ENCODE measurements around the gene PYROXD2. TPM values are rescaled to one million over a fixed set of nuclear protein-coding genes. Genes with fewer than 3 reads are reported as not detected.

The PYROXD2 gene
- total and polyA plus RNA-seq, 7 experiments from 2014 or later, result 5.6 to 37.1 (median 19.8) TPM

DNA sequence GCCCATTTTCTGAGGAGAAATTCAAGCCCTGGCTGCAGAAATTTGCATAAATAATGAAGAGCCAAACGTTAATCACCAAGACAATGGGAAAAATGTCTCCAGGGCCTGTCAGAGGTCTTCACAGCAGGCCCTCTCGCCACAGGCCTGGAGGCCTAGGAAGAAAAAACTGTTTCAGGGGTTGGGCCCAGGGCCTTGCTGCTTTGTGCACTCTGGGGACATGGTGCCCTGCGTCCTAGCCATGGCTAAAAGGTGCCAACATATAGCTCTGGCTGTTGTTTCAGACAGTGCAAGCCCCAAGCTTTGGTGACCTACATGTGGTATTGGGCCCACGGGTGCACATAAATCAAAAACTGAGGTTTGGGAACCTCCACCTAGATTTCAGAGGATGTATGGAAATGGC is 23.7 kb upstream of the PYROXD2 start:
- Mint-ChIP-seq H3K4me1 (peaks cover 9 to 39% (median 32%) of the 10 kb centered on the region in 7 donors), H3K27ac (peak overlapping the region in 1 of 9 donors; percentile 31)

DNA sequence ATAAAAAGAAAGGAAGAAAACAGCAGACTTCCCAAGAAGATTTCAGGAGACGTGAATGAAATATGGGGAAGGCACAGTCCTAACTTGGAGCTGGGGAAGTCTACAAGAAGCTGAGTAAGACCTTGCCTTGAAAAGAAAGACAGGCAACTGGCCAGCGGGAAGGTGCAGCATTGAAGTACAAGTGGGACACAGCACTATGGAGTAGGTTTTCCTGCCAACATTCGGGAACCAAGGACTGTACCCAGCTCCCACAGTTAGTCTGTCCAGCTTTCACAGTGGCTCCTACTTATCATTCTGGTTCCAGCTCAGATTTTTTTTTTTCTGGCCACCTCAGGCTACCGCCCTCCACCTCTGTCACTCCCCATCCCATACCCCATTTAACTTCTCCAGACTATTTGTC is 21.7 kb upstream of the PYROXD2 start:
- ChIA-PET CTCF (interaction anchor here (0.6 to 3.6 kb wide), 2 partner anchors 11 to 903 kb away, joined by 11 to 22 read pairs; no protein-coding TSS in a partner anchor), POLR2A (interaction anchor here (0.6 kb wide), 1 partner anchor 1556 kb away, joined by 5 read pairs; no protein-coding TSS in a partner anchor)
- ATAC-seq (no peak), DNase-seq (no peak)
- H3K27ac Mint-ChIP-seq, result peak overlapping the region in 1 of 9 donors; percentile 61
- Histone ChIP-seq H3K27me3 (ENCODE audit: control insufficient read depth in 2 of 2, insufficient read depth in 2 of 2, low read length in 2 of 2) (no peaks in the 10 kb centered on the region), H3K36me3 (ENCODE audit: control insufficient read depth in 2 of 3, insufficient read depth in 3 of 3, low read length in 3 of 3) (peaks cover 21 to 60% (median 22%) of the 10 kb centered on the region in 3 experiments), H3K4me3 (ENCODE audit: low read length) (no peak overlapping the region), H3K9me3 (ENCODE audit: control insufficient read depth in 2 of 3, low read length in 3 of 3) (no peaks in the 10 kb centered on the region), H3K4me1 (ENCODE audit: control insufficient read depth in 2 of 2, insufficient read depth in 2 of 2, low read length in 2 of 2) (no peaks in the 10 kb centered on the region), H3K27ac (ENCODE audit: low read depth, low read length) (no peak overlapping the region)
- no peaks in the 10 kb centered on the region for H3K27me3 Mint-ChIP-seq
- no peak overlapping the region for H3K4me3 Mint-ChIP-seq
- intact Hi-C loops (cut with micrococcal nuclease), result no loop called here
- peaks cover 0 to 24% (median 15%) of the 10 kb centered on the region in 7 donors for H3K4me1 Mint-ChIP-seq
- peaks cover 0 to 11% (median 3%) of the 10 kb centered on the region in 11 donors for H3K9me3 Mint-ChIP-seq
- H3K36me3 Mint-ChIP-seq, result peaks cover 13 to 81% (median 65%) of the 10 kb centered on the region in 5 donors

More for the DNA sequence above, 23.7 kb upstream of the PYROXD2 start:
- no peaks in the 10 kb centered on the region for H3K9me3 Mint-ChIP-seq
- POLR2A ChIA-PET, result no interaction called here
- intact Hi-C loops (cut with micrococcal nuclease), result no loop called here
- Histone ChIP-seq H3K4me3 (ENCODE audit: low read length) (no peak overlapping the region), H3K27ac (ENCODE audit: low read depth, low read length) (no peak overlapping the region), H3K36me3 (ENCODE audit: control insufficient read depth in 2 of 3, insufficient read depth in 3 of 3, low read length in 3 of 3) (peaks cover 14 to 57% (median 23%) of the 10 kb centered on the region in 3 experiments), H3K4me1 (ENCODE audit: control insufficient read depth in 2 of 2, insufficient read depth in 2 of 2, low read length in 2 of 2) (no peaks in the 10 kb centered on the region), H3K9me3 (ENCODE audit: control insufficient read depth in 2 of 3, low read length in 3 of 3) (no peaks in the 10 kb centered on the region), H3K27me3 (ENCODE audit: control insufficient read depth in 2 of 2, insufficient read depth in 2 of 2, low read length in 2 of 2) (no peaks in the 10 kb centered on the region)
- H3K27me3 Mint-ChIP-seq, result no peaks in the 10 kb centered on the region
- no peak overlapping the region for H3K4me3 Mint-ChIP-seq
- no peak for DNase-seq
- peaks cover 23 to 76% (median 65%) of the 10 kb centered on the region in 5 donors for H3K36me3 Mint-ChIP-seq
- ATAC-seq, result no peak
- CTCF ChIA-PET, result no interaction called here

DNA sequence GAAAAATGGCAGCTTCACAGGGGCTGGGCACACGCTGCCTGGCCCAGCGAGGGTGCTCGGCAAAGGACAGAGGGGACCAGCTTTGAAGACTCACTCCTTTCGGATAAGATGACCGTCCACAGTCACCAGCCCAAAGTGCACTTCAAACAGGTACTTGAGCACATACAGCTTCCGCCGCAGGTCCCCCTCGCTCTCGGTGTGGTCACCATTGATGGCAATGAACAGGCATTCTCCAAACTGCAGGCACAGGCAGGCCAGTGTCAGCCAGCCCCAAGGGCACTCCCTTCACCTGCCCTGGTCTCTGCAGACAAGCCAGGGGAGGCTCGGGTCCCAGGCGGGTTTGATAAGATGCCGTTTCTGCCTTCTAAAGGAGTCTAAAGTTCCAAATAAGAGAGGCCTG is 20.2 kb upstream of the PYROXD2 start:
- ChIA-PET CTCF (interaction anchor here (0.9 to 3.6 kb wide), 2 partner anchors 10 to 33 kb away, joined by 3 to 22 read pairs; no protein-coding TSS in a partner anchor), POLR2A (no interaction called here)
- intact Hi-C loops (cut with micrococcal nuclease), result no loop called here
- Mint-ChIP-seq H3K4me1 (peaks cover 1 to 14% (median 7%) of the 10 kb centered on the region in 7 donors), H3K4me3 (no peak overlapping the region), H3K27me3 (no peaks in the 10 kb centered on the region), H3K27ac (peak overlapping the region in 1 of 9 donors; percentile 54), H3K36me3 (peaks cover 26 to 85% (median 65%) of the 10 kb centered on the region in 5 donors), H3K9me3 (peaks cover 0 to 12% (median 3%) of the 10 kb centered on the region in 11 donors)
- H3K27ac ChIP-seq (ENCODE audit: low read depth, low read length), result no peak overlapping the region
- no peak overlapping the region for H3K4me3 ChIP-seq (ENCODE audit: low read length)
- H3K9me3 ChIP-seq (ENCODE audit: control insufficient read depth in 2 of 3, low read length in 3 of 3), result no peaks in the 10 kb centered on the region
- H3K27me3 ChIP-seq (ENCODE audit: control insufficient read depth in 2 of 2, insufficient read depth in 2 of 2, low read length in 2 of 2), result no peaks in the 10 kb centered on the region
- ATAC-seq (no peak), DNase-seq (no peak)
- H3K36me3 ChIP-seq (ENCODE audit: control insufficient read depth in 2 of 3, insufficient read depth in 3 of 3, low read length in 3 of 3), result peaks cover 22 to 67% (median 27%) of the 10 kb centered on the region in 3 experiments
- H3K4me1 ChIP-seq (ENCODE audit: control insufficient read depth in 2 of 2, insufficient read depth in 2 of 2, low read length in 2 of 2), result no peaks in the 10 kb centered on the region

DNA sequence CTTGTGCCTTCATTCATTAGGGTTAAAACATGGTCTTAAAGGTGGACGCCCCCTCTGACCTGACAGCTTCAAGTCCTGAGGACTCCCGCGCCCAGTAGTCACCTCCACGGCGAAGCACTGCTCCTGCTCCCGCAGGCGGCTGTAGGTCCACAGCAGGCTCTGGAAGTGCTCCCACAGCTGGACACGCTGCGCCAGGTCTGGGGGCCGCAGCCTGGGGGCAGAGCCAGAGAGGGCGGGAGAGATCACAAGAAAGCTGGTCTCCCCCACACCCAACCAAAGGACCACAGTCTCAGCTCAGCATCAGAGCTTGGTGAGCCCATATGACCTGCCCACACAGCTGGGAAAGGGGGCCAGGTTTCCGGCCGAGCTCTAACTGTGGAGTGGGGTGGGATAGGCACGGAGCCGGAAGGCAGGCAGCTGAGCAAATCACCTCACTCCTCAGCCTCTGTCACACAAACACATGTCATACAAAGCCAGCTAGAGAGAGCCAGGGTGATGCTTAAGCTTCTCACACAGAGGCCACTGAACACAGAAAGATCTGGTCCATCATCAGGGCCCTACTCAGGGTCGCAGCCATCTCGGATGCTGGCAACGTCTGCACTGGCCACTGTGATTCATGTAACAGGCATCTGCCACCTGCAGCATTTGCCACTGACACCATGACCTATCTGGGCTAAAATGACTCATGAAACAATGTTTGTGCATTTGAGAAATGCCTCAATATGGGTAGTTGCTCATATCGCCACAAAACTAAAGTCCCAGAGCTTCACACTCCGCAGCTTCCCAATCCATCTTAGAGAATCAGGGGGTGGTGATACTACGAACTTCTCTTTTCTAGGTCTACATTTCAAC is 19.1 kb upstream of the PYROXD2 start:
- H3K4me1 ChIP-seq (ENCODE audit: control insufficient read depth in 2 of 2, insufficient read depth in 2 of 2, low read length in 2 of 2), result no peaks in the 10 kb centered on the region
- Mint-ChIP-seq H3K36me3 (peaks cover 26 to 77% (median 59%) of the 10 kb centered on the region in 5 donors), H3K4me3 (no peak overlapping the region), H3K4me1 (peaks cover 1 to 12% (median 6%) of the 10 kb centered on the region in 7 donors), H3K9me3 (peaks cover 0 to 12% (median 3%) of the 10 kb centered on the region in 11 donors), H3K27ac (no peak overlapping the region), H3K27me3 (no peaks in the 10 kb centered on the region)
- no peak for ATAC-seq
- DNase-seq, result no peak
- no peak overlapping the region for H3K4me3 ChIP-seq (ENCODE audit: low read length)
- ChIA-PET POLR2A (no interaction called here), CTCF (interaction anchor here (0.9 to 3.6 kb wide), 2 partner anchors 9 to 34 kb away, joined by 3 to 22 read pairs; no protein-coding TSS in a partner anchor)
- H3K36me3 ChIP-seq (ENCODE audit: control insufficient read depth in 2 of 3, insufficient read depth in 3 of 3, low read length in 3 of 3), result peaks cover 22 to 73% (median 29%) of the 10 kb centered on the region in 3 experiments
- intact Hi-C loops (cut with micrococcal nuclease), result no loop called here
- no peak overlapping the region for H3K27ac ChIP-seq (ENCODE audit: low read depth, low read length)
- no peaks in the 10 kb centered on the region for H3K27me3 ChIP-seq (ENCODE audit: control insufficient read depth in 2 of 2, insufficient read depth in 2 of 2, low read length in 2 of 2)
- H3K9me3 ChIP-seq (ENCODE audit: control insufficient read depth in 2 of 3, low read length in 3 of 3), result no peaks in the 10 kb centered on the region

DNA sequence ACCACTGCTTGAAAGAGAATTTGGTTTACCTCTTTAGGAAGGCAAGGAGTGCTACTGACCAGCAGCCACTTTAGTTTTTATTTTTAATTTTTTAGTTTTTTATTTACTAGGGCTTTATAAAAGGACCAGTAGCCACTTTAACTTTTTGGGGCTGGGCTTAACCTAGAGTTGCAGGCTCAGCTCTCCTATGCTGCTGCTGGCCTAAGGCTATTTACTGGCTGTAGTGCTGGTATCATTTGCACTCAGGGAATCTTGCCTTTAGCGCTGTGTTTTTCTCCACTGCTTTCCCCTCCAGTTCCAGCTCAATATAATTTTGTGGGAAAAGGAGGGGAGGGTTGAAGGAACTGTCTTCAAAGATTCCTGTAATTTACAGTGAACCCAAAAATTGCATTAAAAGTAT is 18.4 kb upstream of the PYROXD2 start:
- H3K4me1 Mint-ChIP-seq, result peaks cover under 1 to 11% (median 6%) of the 10 kb centered on the region in 7 donors
- no peak for ATAC-seq
- CTCF ChIA-PET, result interaction anchor here (0.6 to 3.6 kb wide), 2 partner anchors 8 to 887 kb away, joined by 3 to 22 read pairs; no protein-coding TSS in a partner anchor
- Histone ChIP-seq H3K9me3 (ENCODE audit: control insufficient read depth in 2 of 3, low read length in 3 of 3) (no peaks in the 10 kb centered on the region), H3K27me3 (ENCODE audit: control insufficient read depth in 2 of 2, insufficient read depth in 2 of 2, low read length in 2 of 2) (no peaks in the 10 kb centered on the region), H3K4me3 (ENCODE audit: low read length) (no peak overlapping the region), H3K4me1 (ENCODE audit: control insufficient read depth in 2 of 2, insufficient read depth in 2 of 2, low read length in 2 of 2) (no peaks in the 10 kb centered on the region), H3K27ac (ENCODE audit: low read depth, low read length) (no peak overlapping the region), H3K36me3 (ENCODE audit: control insufficient read depth in 2 of 3, insufficient read depth in 3 of 3, low read length in 3 of 3) (peaks cover 22 to 66% (median 29%) of the 10 kb centered on the region in 3 experiments)
- H3K27me3 Mint-ChIP-seq, result no peaks in the 10 kb centered on the region
- peaks cover 24 to 73% (median 56%) of the 10 kb centered on the region in 5 donors for H3K36me3 Mint-ChIP-seq
- H3K27ac Mint-ChIP-seq, result no peak overlapping the region
- POLR2A ChIA-PET, result no interaction called here
- no peak overlapping the region for H3K4me3 Mint-ChIP-seq
- DNase-seq, result no peak
- intact Hi-C loops (cut with micrococcal nuclease), result no loop called here
- peaks cover 0 to 12% (median 3%) of the 10 kb centered on the region in 11 donors for H3K9me3 Mint-ChIP-seq

DNA sequence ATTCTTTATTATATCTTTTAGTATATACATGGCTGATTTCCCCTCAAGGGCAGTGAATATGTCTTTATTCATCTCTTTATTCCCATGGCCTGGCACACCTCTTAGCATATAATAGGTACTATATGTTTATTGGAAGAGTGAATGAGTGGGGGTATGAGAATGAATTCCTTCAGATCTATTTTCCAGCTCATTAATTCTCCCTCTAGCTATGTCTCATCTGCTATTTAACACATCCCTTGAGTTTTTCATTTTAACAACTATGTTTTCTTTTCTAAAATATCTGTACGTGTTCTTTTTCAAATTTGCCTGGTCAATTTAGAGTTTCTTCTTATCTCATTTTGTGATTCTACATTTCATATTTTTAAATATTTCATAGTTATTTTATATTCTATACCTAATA is 17.3 kb upstream of the PYROXD2 start:
- peaks cover 0 to 7% (median 1%) of the 10 kb centered on the region in 7 donors for H3K4me1 Mint-ChIP-seq
- Histone ChIP-seq H3K4me3 (ENCODE audit: low read length) (no peak overlapping the region), H3K36me3 (ENCODE audit: control insufficient read depth in 2 of 3, insufficient read depth in 3 of 3, low read length in 3 of 3) (peaks cover 22 to 76% (median 29%) of the 10 kb centered on the region in 3 experiments), H3K27me3 (ENCODE audit: control insufficient read depth in 2 of 2, insufficient read depth in 2 of 2, low read length in 2 of 2) (no peaks in the 10 kb centered on the region), H3K4me1 (ENCODE audit: control insufficient read depth in 2 of 2, insufficient read depth in 2 of 2, low read length in 2 of 2) (no peaks in the 10 kb centered on the region), H3K27ac (ENCODE audit: low read depth, low read length) (no peak overlapping the region), H3K9me3 (ENCODE audit: control insufficient read depth in 2 of 3, low read length in 3 of 3) (no peaks in the 10 kb centered on the region)
- DNase-seq, result no peak
- POLR2A ChIA-PET, result no interaction called here
- H3K36me3 Mint-ChIP-seq, result peaks cover 18 to 70% (median 51%) of the 10 kb centered on the region in 5 donors
- H3K27me3 Mint-ChIP-seq, result no peaks in the 10 kb centered on the region
- no peak overlapping the region for H3K4me3 Mint-ChIP-seq
- CTCF ChIA-PET, result no interaction called here
- H3K9me3 Mint-ChIP-seq, result peaks cover 0 to 12% (median 3%) of the 10 kb centered on the region in 11 donors
- no peak for ATAC-seq
- intact Hi-C loops (cut with micrococcal nuclease), result no loop called here
- no peak overlapping the region for H3K27ac Mint-ChIP-seq
